ENCODE data around the gene FBXO5. TPM values are rescaled to one million over a fixed set of nuclear protein-coding genes. Genes with fewer than 3 reads are reported as not detected.
"Not testable (repeated sequence)": the region's sequence is repeated elsewhere in the genome, so short reads cannot be mapped to it uniquely, and the experiment has no call there.

Gene FBXO5
- total and polyA plus RNA-seq, 12 donors, result 1.2 to 19.2 (median 4.3) TPM

- intact Hi-C loops (cut with DNase I), result no loop called here
- peaks cover 0 to 10% of the 10 kb centered on the region in 2 donors for H3K36me3 ChIP-seq (replicated peaks in 1 of 2)
- peak overlapping the region in 4 of 5 donors; percentile 77 to 92 (median 83) for H3K27ac ChIP-seq
- WGBS, 4 donors, result 3 to 4% (median 3%) methylated on average over 15 to 30 of the region's 31 CpGs
- no peaks in the 10 kb centered on the region for H3K27me3 ChIP-seq
- TF ChIP-seq, protein P1, sequence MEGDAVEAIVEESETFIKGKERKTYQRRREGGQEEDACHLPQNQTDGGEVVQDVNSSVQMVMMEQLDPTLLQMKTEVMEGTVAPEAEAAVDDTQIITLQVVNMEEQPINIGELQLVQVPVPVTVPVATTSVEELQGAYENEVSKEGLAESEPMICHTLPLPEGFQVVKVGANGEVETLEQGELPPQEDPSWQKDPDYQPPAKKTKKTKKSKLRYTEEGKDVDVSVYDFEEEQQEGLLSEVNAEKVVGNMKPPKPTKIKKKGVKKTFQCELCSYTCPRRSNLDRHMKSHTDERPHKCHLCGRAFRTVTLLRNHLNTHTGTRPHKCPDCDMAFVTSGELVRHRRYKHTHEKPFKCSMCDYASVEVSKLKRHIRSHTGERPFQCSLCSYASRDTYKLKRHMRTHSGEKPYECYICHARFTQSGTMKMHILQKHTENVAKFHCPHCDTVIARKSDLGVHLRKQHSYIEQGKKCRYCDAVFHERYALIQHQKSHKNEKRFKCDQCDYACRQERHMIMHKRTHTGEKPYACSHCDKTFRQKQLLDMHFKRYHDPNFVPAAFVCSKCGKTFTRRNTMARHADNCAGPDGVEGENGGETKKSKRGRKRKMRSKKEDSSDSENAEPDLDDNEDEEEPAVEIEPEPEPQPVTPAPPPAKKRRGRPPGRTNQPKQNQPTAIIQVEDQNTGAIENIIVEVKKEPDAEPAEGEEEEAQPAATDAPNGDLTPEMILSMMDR (IDR thresholded peaks at IDR 0.05), result no peak
- TF ChIP-seq POLR2A (IDR thresholded peaks at IDR 0.05), result no peak
- no peaks in the 10 kb centered on the region for H3K9me3 ChIP-seq (replicated peaks in 1 of 3)
- H3K4me1 ChIP-seq (replicated peaks in 1 of 2), result peaks cover 14 to 43% of the 10 kb centered on the region in 2 donors
- H3K4me3 ChIP-seq, result peak overlapping the region; percentile 44 to 73 (median 64)
- peak in 4 of 7 donors; percentile 13 to 29 (median 16) for DNase-seq
Measured at GRCh38 chr6:153001767-153002612, 19.1 kb upstream of the FBXO5 start.

- H3K27me3 ChIP-seq; intact Hi-C loops (cut with DNase I); H3K27ac ChIP-seq; DNase-seq; H3K9me3 ChIP-seq (replicated peaks in 1 of 3): not testable (repeated sequence)
- H3K36me3 ChIP-seq (replicated peaks in 1 of 2), result peaks cover 0 to 14% of the 10 kb centered on the region in 2 donors
- H3K4me1 ChIP-seq (replicated peaks in 1 of 2), result peaks cover 14 to 43% of the 10 kb centered on the region in 2 donors
- 89 to 96% (median 95%) methylated on average over 9 of the region's 9 CpGs for WGBS, 4 donors
- H3K4me3 ChIP-seq, result peak overlapping the region in 1 of 4 donors; percentile 73
Measured at GRCh38 chr6:153000790-153001189, 17.9 kb upstream of the FBXO5 start.

- no peaks in the 10 kb centered on the region for H3K9me3 ChIP-seq (replicated peaks in 1 of 3)
- intact Hi-C loops (cut with DNase I), result no loop called here
- no peak overlapping the region for H3K4me3 ChIP-seq
- TF ChIP-seq, protein P1 (IDR thresholded peaks at IDR 0.05), result no peak
- no peak for TF ChIP-seq POLR2A (IDR thresholded peaks at IDR 0.05)
- DNase-seq, result no peak
- no peak overlapping the region for H3K27ac ChIP-seq
- peaks cover 14 to 43% of the 10 kb centered on the region in 2 donors for H3K4me1 ChIP-seq (replicated peaks in 1 of 2)
- H3K36me3 ChIP-seq (replicated peaks in 1 of 2), result peaks cover 0 to 14% of the 10 kb centered on the region in 2 donors
- no peaks in the 10 kb centered on the region for H3K27me3 ChIP-seq
Measured at GRCh38 chr6:153000243-153000642, 17.4 kb upstream of the FBXO5 start.

DNA sequence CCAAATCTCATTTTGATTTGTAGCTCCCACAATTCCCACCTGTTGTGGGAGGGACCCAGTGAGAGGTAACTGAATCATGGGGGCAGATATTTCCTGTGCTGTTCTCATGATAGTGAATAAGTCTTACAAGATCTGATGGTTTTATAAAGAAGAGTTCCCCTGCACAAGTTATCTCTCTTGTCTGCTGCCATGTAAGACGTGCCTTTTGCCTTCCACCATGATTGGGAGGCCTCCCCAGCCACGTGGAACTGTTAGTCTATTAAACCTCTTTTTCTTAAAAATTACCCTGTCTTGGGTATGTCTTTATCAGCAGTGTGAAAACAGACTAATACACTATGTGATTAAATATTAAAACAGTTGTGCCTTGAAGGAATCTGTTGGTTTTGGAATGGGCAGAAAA lies 16.7 kb upstream of the FBXO5 start:
- peaks cover 14 to 43% of the 10 kb centered on the region in 2 donors for H3K4me1 ChIP-seq (replicated peaks in 1 of 2)
- H3K4me3 ChIP-seq; H3K27ac ChIP-seq; intact Hi-C loops (cut with DNase I); DNase-seq; H3K27me3 ChIP-seq; H3K9me3 ChIP-seq (replicated peaks in 1 of 3): not testable (repeated sequence)
- H3K36me3 ChIP-seq (replicated peaks in 1 of 2), result peaks cover 0 to 17% of the 10 kb centered on the region in 2 donors
- 70 to 79% (median 77%) methylated on average over 2 of the region's 2 CpGs for WGBS, 4 donors

- DNase-seq, result no peak
- Histone ChIP-seq H3K9me3 (replicated peaks in 1 of 3) (no peaks in the 10 kb centered on the region), H3K4me3 (no peak overlapping the region), H3K36me3 (replicated peaks in 1 of 2) (peaks cover 0 to 36% of the 10 kb centered on the region in 2 donors), H3K4me1 (replicated peaks in 1 of 2) (peaks cover 0 to 5% of the 10 kb centered on the region in 2 donors), H3K27me3 (no peaks in the 10 kb centered on the region), H3K27ac (no peak overlapping the region)
- TF ChIP-seq, protein P1 (IDR thresholded peaks at IDR 0.05), result no peak
- no peak for TF ChIP-seq POLR2A (IDR thresholded peaks at IDR 0.05)
- intact Hi-C loops (cut with DNase I), result no loop called here
Measured at GRCh38 chr6:152993847-152994246, 11.0 kb upstream of the FBXO5 start.

Data from adrenal gland (tissue), 12 donors.